ENCODE measurements around the gene TRAPPC4. TPM values are rescaled to one million over a fixed set of nuclear protein-coding genes. Genes with fewer than 3 reads are reported as not detected.

Gene TRAPPC4
- total and polyA plus RNA-seq, 4 donors = 21.1 to 35.7 (median 32.4) TPM

DNA sequence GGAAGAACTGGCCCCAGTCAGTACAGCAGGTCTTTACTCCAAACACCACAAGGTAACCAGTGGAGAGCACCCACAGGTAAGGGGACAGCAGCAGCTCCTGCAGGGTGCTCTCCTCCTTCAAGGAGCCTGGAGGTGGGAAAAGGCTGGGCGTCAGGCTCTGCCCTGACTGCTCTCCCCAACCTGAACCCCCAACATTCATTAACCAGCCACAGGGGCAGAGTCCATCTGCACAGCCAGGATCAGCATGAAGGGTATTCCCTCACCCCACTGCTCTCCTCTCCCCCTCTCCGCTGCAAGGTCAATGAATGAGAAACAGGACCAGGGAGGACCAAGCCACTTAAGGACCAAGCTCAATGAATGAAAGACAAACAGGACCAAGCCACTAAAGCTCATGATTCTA, 8.4 kb downstream of the TRAPPC4 start:
- peak overlapping the region; percentile 71 to 86 (median 85) for H3K4me3 ChIP-seq (ENCODE audit: low read depth in 1 of 3, low read length in 3 of 3)
- DNase-seq (ENCODE audit: low spot score) = no peak

DNA sequence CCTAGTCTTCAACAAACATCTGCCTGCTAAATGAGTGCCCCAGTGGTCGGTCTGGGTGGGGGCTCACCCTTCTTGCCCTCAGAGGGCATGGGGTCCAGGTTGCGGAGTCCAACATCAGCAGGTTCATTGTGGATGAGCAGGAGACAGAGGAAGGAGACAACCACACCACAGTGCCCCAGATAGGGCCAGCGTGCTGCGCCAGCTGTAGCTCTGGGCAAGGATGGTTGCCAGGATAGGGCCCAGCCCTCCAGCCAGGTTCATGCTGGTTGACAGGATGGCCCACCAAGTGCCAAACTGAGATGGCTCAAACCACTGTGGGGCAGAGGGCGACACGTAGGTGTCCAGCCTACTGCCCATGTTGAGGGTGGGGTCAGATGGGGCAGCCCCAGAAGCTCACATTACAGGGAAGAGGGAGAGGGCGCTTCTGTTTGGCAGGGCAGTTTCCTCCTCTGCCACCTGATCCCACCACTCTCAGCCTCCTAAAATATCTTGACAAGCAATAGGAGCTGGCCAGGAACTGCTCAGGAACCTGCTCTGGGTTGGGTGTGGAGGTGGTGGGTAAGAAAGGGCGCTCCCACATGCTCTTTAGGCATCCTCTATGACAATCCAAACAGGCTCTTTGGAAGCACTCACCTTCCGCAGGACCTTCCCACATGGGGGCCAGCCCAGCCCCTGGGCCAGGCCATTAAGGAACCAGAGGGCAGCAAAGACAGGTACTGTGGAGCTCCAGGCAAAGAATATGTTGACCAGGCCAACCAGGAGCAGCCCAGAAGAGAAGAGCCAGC, 9.2 kb downstream of the TRAPPC4 start:
- TF ChIP-seq FOXA2 (IDR thresholded peaks at IDR 0.05) (no peak), EGR1 (IDR thresholded peaks at IDR 0.05; ENCODE audit: low read depth in 2 of 2) (no peak), SP1 (IDR thresholded peaks at IDR 0.05) (no peak), FOXA1 (IDR thresholded peaks at IDR 0.05) (no peak), HNF4G (IDR thresholded peaks at IDR 0.05) (no peak)
- TF ChIP-seq, protein P1, sequence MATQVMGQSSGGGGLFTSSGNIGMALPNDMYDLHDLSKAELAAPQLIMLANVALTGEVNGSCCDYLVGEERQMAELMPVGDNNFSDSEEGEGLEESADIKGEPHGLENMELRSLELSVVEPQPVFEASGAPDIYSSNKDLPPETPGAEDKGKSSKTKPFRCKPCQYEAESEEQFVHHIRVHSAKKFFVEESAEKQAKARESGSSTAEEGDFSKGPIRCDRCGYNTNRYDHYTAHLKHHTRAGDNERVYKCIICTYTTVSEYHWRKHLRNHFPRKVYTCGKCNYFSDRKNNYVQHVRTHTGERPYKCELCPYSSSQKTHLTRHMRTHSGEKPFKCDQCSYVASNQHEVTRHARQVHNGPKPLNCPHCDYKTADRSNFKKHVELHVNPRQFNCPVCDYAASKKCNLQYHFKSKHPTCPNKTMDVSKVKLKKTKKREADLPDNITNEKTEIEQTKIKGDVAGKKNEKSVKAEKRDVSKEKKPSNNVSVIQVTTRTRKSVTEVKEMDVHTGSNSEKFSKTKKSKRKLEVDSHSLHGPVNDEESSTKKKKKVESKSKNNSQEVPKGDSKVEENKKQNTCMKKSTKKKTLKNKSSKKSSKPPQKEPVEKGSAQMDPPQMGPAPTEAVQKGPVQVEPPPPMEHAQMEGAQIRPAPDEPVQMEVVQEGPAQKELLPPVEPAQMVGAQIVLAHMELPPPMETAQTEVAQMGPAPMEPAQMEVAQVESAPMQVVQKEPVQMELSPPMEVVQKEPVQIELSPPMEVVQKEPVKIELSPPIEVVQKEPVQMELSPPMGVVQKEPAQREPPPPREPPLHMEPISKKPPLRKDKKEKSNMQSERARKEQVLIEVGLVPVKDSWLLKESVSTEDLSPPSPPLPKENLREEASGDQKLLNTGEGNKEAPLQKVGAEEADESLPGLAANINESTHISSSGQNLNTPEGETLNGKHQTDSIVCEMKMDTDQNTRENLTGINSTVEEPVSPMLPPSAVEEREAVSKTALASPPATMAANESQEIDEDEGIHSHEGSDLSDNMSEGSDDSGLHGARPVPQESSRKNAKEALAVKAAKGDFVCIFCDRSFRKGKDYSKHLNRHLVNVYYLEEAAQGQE (IDR thresholded peaks at IDR 0.05) = no peak
- H3K9ac ChIP-seq (ENCODE audit: low read depth in 1 of 2, low read length in 2 of 2) = peak overlapping the region; percentile 23 to 73
- no peaks in the 10 kb centered on the region for H3K9me3 ChIP-seq (ENCODE audit: control insufficient read depth in 4 of 4, low read length in 3 of 4)
- peaks cover 5 to 17% (median 15%) of the 10 kb centered on the region in 4 donors for H3K36me3 ChIP-seq (ENCODE audit: control insufficient read depth in 4 of 4, insufficient read depth in 3 of 4, low read depth in 1 of 4, low read length in 3 of 4)
- DNase-seq (ENCODE audit: low spot score) = no peak
- peak overlapping the region; percentile 92 to 97 for H3K27ac ChIP-seq (ENCODE audit: low read depth in 1 of 2, low read length in 2 of 2)
- 40% methylated on average over 9 of the region's 9 CpGs for WGBS
- peaks cover 14 to 68% (median 51%) of the 10 kb centered on the region in 4 donors for H3K4me1 ChIP-seq (ENCODE audit: control insufficient read depth in 4 of 4, insufficient read depth in 4 of 4, low read length in 3 of 4)
- H3K27me3 ChIP-seq (ENCODE audit: control insufficient read depth in 4 of 4, insufficient read depth in 4 of 4, low read length in 3 of 4) = no peaks in the 10 kb centered on the region
- H3K4me3 ChIP-seq (ENCODE audit: low read depth in 1 of 3, low read length in 3 of 3) = peak overlapping the region; percentile 71 to 86 (median 85)

More for the DNA sequence above, 8.4 kb downstream of the TRAPPC4 start:
- H3K27ac ChIP-seq (ENCODE audit: low read depth in 1 of 2, low read length in 2 of 2) = peak overlapping the region; percentile 92 to 97
- H3K9me3 ChIP-seq (ENCODE audit: control insufficient read depth in 4 of 4, low read length in 3 of 4) = no peaks in the 10 kb centered on the region
- no peaks in the 10 kb centered on the region for H3K27me3 ChIP-seq (ENCODE audit: control insufficient read depth in 4 of 4, insufficient read depth in 4 of 4, low read length in 3 of 4)
- H3K4me1 ChIP-seq (ENCODE audit: control insufficient read depth in 4 of 4, insufficient read depth in 4 of 4, low read length in 3 of 4) = peaks cover 17 to 76% (median 56%) of the 10 kb centered on the region in 4 donors
- H3K36me3 ChIP-seq (ENCODE audit: control insufficient read depth in 4 of 4, insufficient read depth in 3 of 4, low read depth in 1 of 4, low read length in 3 of 4) = peaks cover 5 to 18% (median 15%) of the 10 kb centered on the region in 4 donors
- WGBS = 39% methylated on average over 2 of the region's 2 CpGs
- TF ChIP-seq FOXA1 (IDR thresholded peaks at IDR 0.05) (no peak), HNF4A (conservative IDR thresholded peaks at IDR 0.05) (peak; percentile 69 to 84), HNF4G (IDR thresholded peaks at IDR 0.05) (peak; percentile 68), RXRA (IDR thresholded peaks at IDR 0.05) (peak; percentile 26 to 43), SP1 (IDR thresholded peaks at IDR 0.05) (peak; percentile 70)
- peak overlapping the region; percentile 29 to 73 for H3K9ac ChIP-seq (ENCODE audit: low read depth in 1 of 2, low read length in 2 of 2)

DNA sequence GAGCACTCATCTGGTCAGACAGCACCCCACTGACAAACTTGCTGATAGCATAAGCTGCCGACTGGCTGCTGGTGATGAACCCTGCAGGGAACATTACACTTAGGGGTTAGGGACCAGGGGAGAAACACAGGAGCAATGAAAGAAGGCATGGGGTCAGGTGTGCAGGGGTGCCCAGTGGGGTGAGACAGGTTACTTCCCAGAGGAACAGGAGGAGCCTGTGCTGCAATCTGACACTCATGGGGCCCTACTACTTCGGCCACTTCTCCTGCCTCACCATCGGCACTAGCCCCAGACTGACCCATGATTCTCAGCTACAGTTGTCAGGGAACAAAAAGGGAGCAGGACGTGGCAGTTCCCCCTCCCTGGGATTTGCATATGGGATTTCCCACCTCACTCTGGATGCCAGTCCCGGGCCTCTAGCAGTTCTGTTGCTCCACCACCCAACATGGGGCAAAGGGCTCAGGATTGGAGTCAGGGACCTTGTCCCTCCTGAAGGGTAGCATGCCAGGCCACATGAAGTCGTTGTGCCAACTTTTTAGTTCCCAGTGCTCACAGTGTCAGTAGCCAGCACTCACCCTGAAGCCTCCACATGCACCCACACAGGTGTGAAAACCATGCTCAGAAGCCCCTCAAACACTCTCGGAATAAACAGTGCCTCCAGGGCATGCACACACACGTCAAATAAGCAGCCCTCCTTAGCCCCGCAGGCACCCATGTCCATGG, 9.9 kb downstream of the TRAPPC4 start:
- H3K4me3 ChIP-seq (ENCODE audit: low read depth in 1 of 3, low read length in 3 of 3) = peak overlapping the region; percentile 71 to 86 (median 85)
- 30% methylated on average over 9 of the region's 9 CpGs for WGBS
- peak in 1 of 2 donors; percentile 28 for TF ChIP-seq JUND (IDR thresholded peaks at IDR 0.05)
- TF ChIP-seq, protein P2, sequence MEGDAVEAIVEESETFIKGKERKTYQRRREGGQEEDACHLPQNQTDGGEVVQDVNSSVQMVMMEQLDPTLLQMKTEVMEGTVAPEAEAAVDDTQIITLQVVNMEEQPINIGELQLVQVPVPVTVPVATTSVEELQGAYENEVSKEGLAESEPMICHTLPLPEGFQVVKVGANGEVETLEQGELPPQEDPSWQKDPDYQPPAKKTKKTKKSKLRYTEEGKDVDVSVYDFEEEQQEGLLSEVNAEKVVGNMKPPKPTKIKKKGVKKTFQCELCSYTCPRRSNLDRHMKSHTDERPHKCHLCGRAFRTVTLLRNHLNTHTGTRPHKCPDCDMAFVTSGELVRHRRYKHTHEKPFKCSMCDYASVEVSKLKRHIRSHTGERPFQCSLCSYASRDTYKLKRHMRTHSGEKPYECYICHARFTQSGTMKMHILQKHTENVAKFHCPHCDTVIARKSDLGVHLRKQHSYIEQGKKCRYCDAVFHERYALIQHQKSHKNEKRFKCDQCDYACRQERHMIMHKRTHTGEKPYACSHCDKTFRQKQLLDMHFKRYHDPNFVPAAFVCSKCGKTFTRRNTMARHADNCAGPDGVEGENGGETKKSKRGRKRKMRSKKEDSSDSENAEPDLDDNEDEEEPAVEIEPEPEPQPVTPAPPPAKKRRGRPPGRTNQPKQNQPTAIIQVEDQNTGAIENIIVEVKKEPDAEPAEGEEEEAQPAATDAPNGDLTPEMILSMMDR (IDR thresholded peaks at IDR 0.05; ENCODE audit: low read depth, low read length, missing input control) = no peak
- TF ChIP-seq, protein P3, sequence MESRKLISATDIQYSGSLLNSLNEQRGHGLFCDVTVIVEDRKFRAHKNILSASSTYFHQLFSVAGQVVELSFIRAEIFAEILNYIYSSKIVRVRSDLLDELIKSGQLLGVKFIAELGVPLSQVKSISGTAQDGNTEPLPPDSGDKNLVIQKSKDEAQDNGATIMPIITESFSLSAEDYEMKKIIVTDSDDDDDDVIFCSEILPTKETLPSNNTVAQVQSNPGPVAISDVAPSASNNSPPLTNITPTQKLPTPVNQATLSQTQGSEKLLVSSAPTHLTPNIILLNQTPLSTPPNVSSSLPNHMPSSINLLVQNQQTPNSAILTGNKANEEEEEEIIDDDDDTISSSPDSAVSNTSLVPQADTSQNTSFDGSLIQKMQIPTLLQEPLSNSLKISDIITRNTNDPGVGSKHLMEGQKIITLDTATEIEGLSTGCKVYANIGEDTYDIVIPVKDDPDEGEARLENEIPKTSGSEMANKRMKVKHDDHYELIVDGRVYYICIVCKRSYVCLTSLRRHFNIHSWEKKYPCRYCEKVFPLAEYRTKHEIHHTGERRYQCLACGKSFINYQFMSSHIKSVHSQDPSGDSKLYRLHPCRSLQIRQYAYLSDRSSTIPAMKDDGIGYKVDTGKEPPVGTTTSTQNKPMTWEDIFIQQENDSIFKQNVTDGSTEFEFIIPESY (IDR thresholded peaks at IDR 0.05) = peak; percentile 24
- TF ChIP-seq HNF4G (IDR thresholded peaks at IDR 0.05) = no peak
- peak; percentile 64 for TF ChIP-seq YY1 (IDR thresholded peaks at IDR 0.05)
- peak in 1 of 2 donors; percentile 31 for TF ChIP-seq GABPA (IDR thresholded peaks at IDR 0.05 in 1 of 2, conservative IDR thresholded peaks at IDR 0.05 in 1 of 2)
- peak; percentile 87 to 88 for TF ChIP-seq RXRA (IDR thresholded peaks at IDR 0.05)
- TF ChIP-seq, protein P1 (IDR thresholded peaks at IDR 0.05) = peak; percentile 47

More for the DNA sequence above, 9.9 kb downstream of the TRAPPC4 start:
- Histone ChIP-seq H3K27me3 (ENCODE audit: control insufficient read depth in 4 of 4, insufficient read depth in 4 of 4, low read length in 3 of 4) (no peaks in the 10 kb centered on the region), H3K9ac (ENCODE audit: low read depth in 1 of 2, low read length in 2 of 2) (peak overlapping the region; percentile 73 to 87), H3K9me3 (ENCODE audit: control insufficient read depth in 4 of 4, low read length in 3 of 4) (no peaks in the 10 kb centered on the region), H3K27ac (ENCODE audit: low read depth in 1 of 2, low read length in 2 of 2) (peak overlapping the region; percentile 92 to 97), H3K4me1 (ENCODE audit: control insufficient read depth in 4 of 4, insufficient read depth in 4 of 4, low read length in 3 of 4) (peaks cover 11 to 61% (median 45%) of the 10 kb centered on the region in 4 donors), H3K36me3 (ENCODE audit: control insufficient read depth in 4 of 4, insufficient read depth in 3 of 4, low read depth in 1 of 4, low read length in 3 of 4) (peaks cover 5 to 16% (median 11%) of the 10 kb centered on the region in 4 donors)
- no peak for DNase-seq (ENCODE audit: low spot score)
